Transverse colon (tissue), 4 donors: ENCODE measurements around the gene NUP214.

ENCODE experiments used
- EP300 ChIP-seq: sonication (generic); formaldehyde crosslinking; IDR thresholded peaks from one replicate; pipeline ENCODE4 v1.6.1; 2017; ENCODE audit warnings: antibody characterized with exemption, low read depth
- POLR2A ChIP-seq: fragments of 450-650 bp; IDR thresholded peaks from one replicate; pipeline ENCODE4 v1.6.1; 2016; ENCODE audit warnings: antibody characterized with exemption, mild to moderate bottlenecking, moderate library complexity
- POLR2AphosphoS5 ChIP-seq, 3 donors: sonication (generic); formaldehyde crosslinking; IDR thresholded peaks; one replicate each; pipeline ENCODE4 v1.6.1; 2016; ENCODE audit warnings: antibody characterized with exemption in 3 of 3
- TF ChIP-seq, protein P1 (sequence below), 5 experiments: fragments of 200-600 bp in 3 of 5; fragments of 450-650 bp in 2 of 5; sonication (generic) in 3 of 5; IDR thresholded peaks; 1 replicate in 2 of 5; 2 replicates in 3 of 5; pipeline ENCODE4 v1.5.1; 2016 to 2017; ENCODE audit warnings: antibody characterized with exemption in 5 of 5, inconsistent platforms in 3 of 5, mild to moderate bottlenecking in 2 of 5, moderate library complexity in 1 of 5

DNA sequence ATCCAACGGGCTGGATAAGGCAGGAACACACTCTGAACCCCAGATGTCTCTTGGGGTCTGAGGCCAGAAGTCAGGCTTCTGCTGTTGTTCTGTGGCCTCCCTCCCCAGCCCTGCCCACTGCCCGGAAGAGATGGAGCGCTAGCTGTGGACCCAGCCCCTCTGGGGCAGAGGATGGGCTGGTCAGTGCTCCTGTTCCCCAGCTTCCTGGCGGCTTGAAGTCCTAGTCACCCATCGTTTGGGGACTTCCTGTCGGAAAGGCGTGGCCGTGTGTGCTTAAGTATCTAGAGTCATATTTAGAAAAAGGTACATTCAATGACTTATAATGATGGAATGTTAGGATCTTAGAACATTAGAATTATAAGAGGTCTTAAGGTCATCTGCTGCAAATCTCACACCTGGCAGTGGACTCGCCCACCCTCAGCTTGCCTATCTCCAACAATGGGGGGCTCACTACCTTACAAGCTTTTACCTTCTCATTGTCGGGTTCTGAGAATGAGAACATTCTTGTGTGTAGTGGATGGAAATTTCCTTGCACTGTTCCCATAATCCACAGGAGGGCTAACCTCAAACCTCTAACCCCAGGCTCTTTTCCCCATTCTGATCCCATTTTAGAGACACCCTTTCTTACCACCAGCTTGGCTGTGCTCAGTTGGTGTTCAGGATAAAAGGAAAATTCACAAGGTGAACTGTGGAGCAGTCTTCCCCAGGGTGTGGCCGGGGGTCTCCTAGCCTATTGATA, 42.4 kb upstream of the NUP214 start:
- TF ChIP-seq, protein P1, sequence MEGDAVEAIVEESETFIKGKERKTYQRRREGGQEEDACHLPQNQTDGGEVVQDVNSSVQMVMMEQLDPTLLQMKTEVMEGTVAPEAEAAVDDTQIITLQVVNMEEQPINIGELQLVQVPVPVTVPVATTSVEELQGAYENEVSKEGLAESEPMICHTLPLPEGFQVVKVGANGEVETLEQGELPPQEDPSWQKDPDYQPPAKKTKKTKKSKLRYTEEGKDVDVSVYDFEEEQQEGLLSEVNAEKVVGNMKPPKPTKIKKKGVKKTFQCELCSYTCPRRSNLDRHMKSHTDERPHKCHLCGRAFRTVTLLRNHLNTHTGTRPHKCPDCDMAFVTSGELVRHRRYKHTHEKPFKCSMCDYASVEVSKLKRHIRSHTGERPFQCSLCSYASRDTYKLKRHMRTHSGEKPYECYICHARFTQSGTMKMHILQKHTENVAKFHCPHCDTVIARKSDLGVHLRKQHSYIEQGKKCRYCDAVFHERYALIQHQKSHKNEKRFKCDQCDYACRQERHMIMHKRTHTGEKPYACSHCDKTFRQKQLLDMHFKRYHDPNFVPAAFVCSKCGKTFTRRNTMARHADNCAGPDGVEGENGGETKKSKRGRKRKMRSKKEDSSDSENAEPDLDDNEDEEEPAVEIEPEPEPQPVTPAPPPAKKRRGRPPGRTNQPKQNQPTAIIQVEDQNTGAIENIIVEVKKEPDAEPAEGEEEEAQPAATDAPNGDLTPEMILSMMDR (IDR thresholded peaks at IDR 0.05), result no peak
- TF ChIP-seq POLR2AphosphoS5 (IDR thresholded peaks at IDR 0.05), result no peak
- no peak for TF ChIP-seq POLR2A
- no peak for TF ChIP-seq EP300
